HG03175 (cell line): ENCODE results near the gene MEX3A.
"Not testable (repeated sequence)": the region's sequence is repeated elsewhere in the genome, so short reads cannot be mapped to it uniquely, and the experiment has no call there.

Source experiments
- ATAC-seq: cut with Tn5 transposase; IDR thresholded peaks from one replicate; pipeline ENCODE4 v1.9.1; 2021; ENCODE audit warnings: mild to moderate bottlenecking, moderate library complexity; ENCODE audit not compliant: unreplicated experiment

MEX3A gene

GRCh38 chr1:156056326-156056849 is 25.9 kb downstream of the MEX3A start:
- no peak for ATAC-seq

GRCh38 chr1:156055281-156056048 is 26.8 kb downstream of the MEX3A start:
- no peak for ATAC-seq

GRCh38 chr1:156054500-156055280 is 27.6 kb downstream of the MEX3A start, which contains the start of gene LAMTOR2:
TSS of gene LAMTOR2 (plus strand) at chr1:156054782. CDS start at chr1:156054890, 108 bp downstream.
- peak; percentile 79 for ATAC-seq

- peak; percentile 51 for ATAC-seq
Observed at GRCh38 chr1:156053768-156054499, 28.3 kb downstream of the MEX3A start, which contains the start of gene UBQLN4. TSS of gene UBQLN4 (minus strand) at chr1:156053798. CDS start at chr1:156053701, 97 bp downstream.

GRCh38 chr1:156052862-156053767 is 29.1 kb downstream of the MEX3A start:
- peak; percentile 21 for ATAC-seq

- no peak for ATAC-seq
Observed at GRCh38 chr1:156051011-156051725, 31.1 kb downstream of the MEX3A start.

- ATAC-seq = no peak
Observed at GRCh38 chr1:156050376-156050775, 31.9 kb downstream of the MEX3A start.

- no peak for ATAC-seq
Observed at GRCh38 chr1:156048663-156049258, 33.5 kb downstream of the MEX3A start.

- ATAC-seq = no peak
Observed at GRCh38 chr1:156045076-156045475, 37.2 kb downstream of the MEX3A start.

- ATAC-seq = no peak
Observed at GRCh38 chr1:156042828-156043227, 39.4 kb downstream of the MEX3A start.

- not testable (repeated sequence) for ATAC-seq
Observed at GRCh38 chr1:156034991-156035390, 47.3 kb downstream of the MEX3A start.

- no peak for ATAC-seq
Observed at GRCh38 chr1:156033011-156033410, 49.3 kb downstream of the MEX3A start.

- no peak for ATAC-seq
Observed at GRCh38 chr1:156026588-156026987, 55.7 kb downstream of the MEX3A start.

- ATAC-seq = no peak
Observed at GRCh38 chr1:156025876-156026275, 56.4 kb downstream of the MEX3A start.

GRCh38 chr1:156024801-156025200 is 57.5 kb downstream of the MEX3A start:
- ATAC-seq = no peak
